ENCODE data around the gene SCD5.

GRCh38 chr4:82692101-82692780, 106.4 kb downstream of the SCD5 start:
- TF ChIP-seq EZH2 (IDR thresholded peaks at IDR 0.05; ENCODE audit: borderline replicate concordance, insufficient read depth, low read length, poor library complexity, severe bottlenecking) (no peak), CTCF (IDR thresholded peaks at IDR 0.05; ENCODE audit: poor library complexity, severe bottlenecking) (no peak), TAF1 (IDR thresholded peaks at IDR 0.05; ENCODE audit: low read depth) (no peak), SMC3 (conservative IDR thresholded peaks at IDR 0.05; ENCODE audit: poor library complexity) (no peak), RAD21 (conservative IDR thresholded peaks at IDR 0.05) (no peak), POLR2AphosphoS5 (IDR thresholded peaks at IDR 0.05) (no peak)

Data from neural cell (in vitro differentiated cells).